HepG2 (cell line): ENCODE results near the gene MGARP. TPM values are rescaled to one million over a fixed set of nuclear protein-coding genes. Genes with fewer than 3 reads are reported as not detected.
A peak's percentile ranks its signal among the peaks of the same experiment; 100 is the strongest.

Experiments used
- GATAD2A ChIP-seq: IDR thresholded peaks from 2 replicates; pipeline ENCODE4 v1.6.1; 2016
- GTF2F1 ChIP-seq: fragments of 150-350 bp; IDR thresholded peaks from 2 replicates; pipeline ENCODE4 v1.6.1; 2014; ENCODE audit warnings: low read length
- SMAD3 ChIP-seq: sonication (generic); formaldehyde crosslinking; IDR thresholded peaks from 2 replicates; pipeline ENCODE4 v1.4.0; 2020; ENCODE audit warnings: missing genetic modification reagents
- SMC3 ChIP-seq: IDR thresholded peaks from 2 replicates; pipeline ENCODE4 v1.6.1; 2011; ENCODE audit warnings: low read length, improper control_type of control experiment
- SOX6 ChIP-seq, 2 experiments: fragments of 450-650 bp in 1 of 2; sonication (generic) in 1 of 2; formaldehyde crosslinking in 1 of 2; IDR thresholded peaks; 2 replicates each; pipeline versions ENCODE4 v1.4.0 to v1.6.1; 2017 to 2020; ENCODE audit warnings: antibody characterized with exemption in 1 of 2, mild to moderate bottlenecking in 1 of 2, missing genetic modification reagents in 1 of 2
- TGIF2 ChIP-seq: IDR thresholded peaks from 2 replicates; pipeline ENCODE4 v1.6.1; 2016; ENCODE audit warnings: control low read depth, missing compliant biosample characterization
- ZNF256 ChIP-seq: sonication (generic); formaldehyde crosslinking; conservative IDR thresholded peaks from 2 replicates; pipeline ENCODE4 v1.4.0; 2020; ENCODE audit warnings: missing genetic modification reagents
- ZNF333 ChIP-seq: sonication (generic); formaldehyde crosslinking; IDR thresholded peaks from 2 replicates; pipeline ENCODE4 v1.4.0; 2020; ENCODE audit warnings: mild to moderate bottlenecking, missing genetic modification reagents, borderline replicate concordance
- ZNF607 ChIP-seq: sonication (generic); formaldehyde crosslinking; IDR thresholded peaks from 2 replicates; pipeline ENCODE4 v1.5.1; 2020; ENCODE audit warnings: missing genetic modification reagents, mild to moderate bottlenecking, borderline replicate concordance
- ZNF883 ChIP-seq: sonication (generic); formaldehyde crosslinking; IDR thresholded peaks from 2 replicates; pipeline ENCODE4 v1.5.1; 2020; ENCODE audit warnings: mild to moderate bottlenecking, missing genetic modification reagents; ENCODE audit errors: not compliant biosample characterization
- polyA plus RNA-seq, 8 experiments: library from polyadenylated mRNA; depleted of rRNA in 3 of 8; stranded (reverse) in 7 of 8; unstranded in 1 of 8; fragments of >200 nt; fragmentation: Illumina TruSeq in 4 of 8; extraction: Trizol in 4 of 8; gene quantifications; 2 replicates each; pipeline versions ENCODE4 v1.2.1 to v1.2.3, GENCODE V29; 2011 to 2016; ENCODE audit warnings: low read depth in 4 of 8, missing spikeins in 1 of 8, mixed read lengths in 1 of 8; ENCODE audit not compliant: insufficient read depth in 1 of 8
- total RNA-seq, 5 experiments: library from RNA; depleted of rRNA; stranded (reverse); fragments of >200 nt; fragmentation: Illumina TruSeq; extraction: Trizol; gene quantifications; 2 replicates each; pipeline ENCODE4 v1.2.3, GENCODE V29; 2016; ENCODE audit warnings: low read depth in 1 of 5
- TF ChIP-seq, protein P1 (sequence below): sonication (generic); formaldehyde crosslinking; IDR thresholded peaks from 2 replicates; pipeline ENCODE4 v1.5.0; 2020; ENCODE audit warnings: mild to moderate bottlenecking, missing genetic modification reagents, moderate library complexity
- TF ChIP-seq, protein P2 (sequence below): sonication (generic); formaldehyde crosslinking; IDR thresholded peaks from 2 replicates; pipeline ENCODE4 v1.8.0; 2022; ENCODE audit warnings: mild to moderate bottlenecking, missing genetic modification reagents; ENCODE audit not compliant: insufficient replicate concordance
- TF ChIP-seq, protein P3 (sequence below): sonication (generic); formaldehyde crosslinking; IDR thresholded peaks from 2 replicates; pipeline ENCODE4 v1.4.0; 2020; ENCODE audit warnings: missing genetic modification reagents
- TF ChIP-seq, protein P4 (sequence below), 2 experiments: sonication (generic) in 1 of 2; formaldehyde crosslinking in 1 of 2; IDR thresholded peaks; 2 replicates each; pipeline versions ENCODE4 v1.4.0 to v1.6.1; 2018 to 2020; ENCODE audit warnings: missing genetic modification reagents in 2 of 2, borderline replicate concordance in 1 of 2, low read depth in 1 of 2, mild to moderate bottlenecking in 1 of 2, missing biosample characterization in 1 of 2
- TF ChIP-seq, protein P5 (sequence below): IDR thresholded peaks from 2 replicates; pipeline ENCODE4 v1.6.1; 2016; ENCODE audit warnings: missing genetic modification reagents, missing compliant biosample characterization
- TF ChIP-seq, protein P6 (sequence below): sonication (generic); formaldehyde crosslinking; IDR thresholded peaks from 2 replicates; pipeline ENCODE4 v1.5.0; 2020; ENCODE audit warnings: mild to moderate bottlenecking, missing genetic modification reagents
- TF ChIP-seq, protein P7 (sequence below): sonication (generic); formaldehyde crosslinking; IDR thresholded peaks from 2 replicates; pipeline ENCODE4 v1.8.1; 2023; ENCODE audit warnings: mild to moderate bottlenecking, moderate library complexity, missing genetic modification reagents

Gene MGARP
- total and polyA plus RNA-seq, 2 of the 13 experiments (the other 11 are each of a cell fraction or from before 2014, with no cell fraction given), result 0.11 to 0.13 TPM

DNA sequence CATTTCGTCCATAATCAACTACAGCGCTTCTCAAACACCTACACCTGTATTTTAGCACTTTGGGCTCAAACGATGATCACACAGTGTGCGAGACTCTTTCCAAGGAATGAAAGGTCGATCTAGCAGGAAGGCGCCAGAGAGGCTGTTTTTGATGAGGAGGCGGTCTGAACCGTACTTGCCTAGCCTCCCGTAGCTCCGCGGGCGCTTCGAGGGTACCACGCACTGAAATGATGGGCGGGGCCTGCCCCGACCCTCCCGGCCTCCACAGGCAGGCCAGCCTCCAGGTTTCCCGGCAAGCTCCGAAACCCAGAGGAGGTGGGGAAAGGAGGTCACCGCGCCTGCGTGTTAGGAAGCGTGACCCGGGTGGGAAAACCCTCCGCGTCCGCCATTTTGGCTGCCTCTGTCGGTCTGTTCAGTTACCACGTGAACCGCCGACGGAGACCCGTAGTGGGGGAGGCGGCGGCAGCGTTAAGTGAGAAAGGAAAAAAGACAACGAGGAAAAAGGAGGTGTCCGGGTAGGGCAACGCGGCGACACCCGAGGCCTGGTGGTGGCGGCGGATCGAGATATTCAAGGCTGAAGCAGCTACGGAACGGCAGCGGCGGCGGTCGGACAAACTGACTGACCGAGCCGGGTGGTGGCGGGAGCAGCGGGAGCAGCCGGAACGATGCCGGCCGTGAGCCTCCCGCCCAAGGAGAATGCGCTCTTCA is 21.2 kb upstream of the MGARP start, which contains the start of gene NAA15 (continued):
- TF ChIP-seq, protein P1, sequence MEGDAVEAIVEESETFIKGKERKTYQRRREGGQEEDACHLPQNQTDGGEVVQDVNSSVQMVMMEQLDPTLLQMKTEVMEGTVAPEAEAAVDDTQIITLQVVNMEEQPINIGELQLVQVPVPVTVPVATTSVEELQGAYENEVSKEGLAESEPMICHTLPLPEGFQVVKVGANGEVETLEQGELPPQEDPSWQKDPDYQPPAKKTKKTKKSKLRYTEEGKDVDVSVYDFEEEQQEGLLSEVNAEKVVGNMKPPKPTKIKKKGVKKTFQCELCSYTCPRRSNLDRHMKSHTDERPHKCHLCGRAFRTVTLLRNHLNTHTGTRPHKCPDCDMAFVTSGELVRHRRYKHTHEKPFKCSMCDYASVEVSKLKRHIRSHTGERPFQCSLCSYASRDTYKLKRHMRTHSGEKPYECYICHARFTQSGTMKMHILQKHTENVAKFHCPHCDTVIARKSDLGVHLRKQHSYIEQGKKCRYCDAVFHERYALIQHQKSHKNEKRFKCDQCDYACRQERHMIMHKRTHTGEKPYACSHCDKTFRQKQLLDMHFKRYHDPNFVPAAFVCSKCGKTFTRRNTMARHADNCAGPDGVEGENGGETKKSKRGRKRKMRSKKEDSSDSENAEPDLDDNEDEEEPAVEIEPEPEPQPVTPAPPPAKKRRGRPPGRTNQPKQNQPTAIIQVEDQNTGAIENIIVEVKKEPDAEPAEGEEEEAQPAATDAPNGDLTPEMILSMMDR (CRISPR knock-in tag), result peak; percentile 29; the same call in 1 of the 2 replicates
- TF ChIP-seq, protein P2, sequence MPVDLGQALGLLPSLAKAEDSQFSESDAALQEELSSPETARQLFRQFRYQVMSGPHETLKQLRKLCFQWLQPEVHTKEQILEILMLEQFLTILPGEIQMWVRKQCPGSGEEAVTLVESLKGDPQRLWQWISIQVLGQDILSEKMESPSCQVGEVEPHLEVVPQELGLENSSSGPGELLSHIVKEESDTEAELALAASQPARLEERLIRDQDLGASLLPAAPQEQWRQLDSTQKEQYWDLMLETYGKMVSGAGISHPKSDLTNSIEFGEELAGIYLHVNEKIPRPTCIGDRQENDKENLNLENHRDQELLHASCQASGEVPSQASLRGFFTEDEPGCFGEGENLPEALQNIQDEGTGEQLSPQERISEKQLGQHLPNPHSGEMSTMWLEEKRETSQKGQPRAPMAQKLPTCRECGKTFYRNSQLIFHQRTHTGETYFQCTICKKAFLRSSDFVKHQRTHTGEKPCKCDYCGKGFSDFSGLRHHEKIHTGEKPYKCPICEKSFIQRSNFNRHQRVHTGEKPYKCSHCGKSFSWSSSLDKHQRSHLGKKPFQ (CRISPR knock-in tag), result no peak
- TF ChIP-seq, protein P3, sequence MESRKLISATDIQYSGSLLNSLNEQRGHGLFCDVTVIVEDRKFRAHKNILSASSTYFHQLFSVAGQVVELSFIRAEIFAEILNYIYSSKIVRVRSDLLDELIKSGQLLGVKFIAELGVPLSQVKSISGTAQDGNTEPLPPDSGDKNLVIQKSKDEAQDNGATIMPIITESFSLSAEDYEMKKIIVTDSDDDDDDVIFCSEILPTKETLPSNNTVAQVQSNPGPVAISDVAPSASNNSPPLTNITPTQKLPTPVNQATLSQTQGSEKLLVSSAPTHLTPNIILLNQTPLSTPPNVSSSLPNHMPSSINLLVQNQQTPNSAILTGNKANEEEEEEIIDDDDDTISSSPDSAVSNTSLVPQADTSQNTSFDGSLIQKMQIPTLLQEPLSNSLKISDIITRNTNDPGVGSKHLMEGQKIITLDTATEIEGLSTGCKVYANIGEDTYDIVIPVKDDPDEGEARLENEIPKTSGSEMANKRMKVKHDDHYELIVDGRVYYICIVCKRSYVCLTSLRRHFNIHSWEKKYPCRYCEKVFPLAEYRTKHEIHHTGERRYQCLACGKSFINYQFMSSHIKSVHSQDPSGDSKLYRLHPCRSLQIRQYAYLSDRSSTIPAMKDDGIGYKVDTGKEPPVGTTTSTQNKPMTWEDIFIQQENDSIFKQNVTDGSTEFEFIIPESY (CRISPR knock-in tag), result peak; percentile 11; the same call in 1 of the 2 replicates
- TF ChIP-seq SOX6 (IDR thresholded peaks at IDR 0.05) (no peak), SOX6 (CRISPR knock-in tag; IDR thresholded peaks at IDR 0.05) (peak; percentile 52), ZNF333 (CRISPR knock-in tag) (no peak), ZNF256 (CRISPR knock-in tag) (no peak; the same call in 1 of the 2 replicates), TGIF2 (CRISPR knock-in tag) (peak; percentile 72), GTF2F1 (no peak), SMC3 (no peak), SMAD3 (peak; percentile 64), ZNF607 (CRISPR knock-in tag) (no peak), ZNF883 (CRISPR knock-in tag) (peak; percentile 69), GATAD2A (CRISPR knock-in tag) (peak; percentile 45; the same call in 1 of the 2 replicates)
- TF ChIP-seq, protein P4, sequence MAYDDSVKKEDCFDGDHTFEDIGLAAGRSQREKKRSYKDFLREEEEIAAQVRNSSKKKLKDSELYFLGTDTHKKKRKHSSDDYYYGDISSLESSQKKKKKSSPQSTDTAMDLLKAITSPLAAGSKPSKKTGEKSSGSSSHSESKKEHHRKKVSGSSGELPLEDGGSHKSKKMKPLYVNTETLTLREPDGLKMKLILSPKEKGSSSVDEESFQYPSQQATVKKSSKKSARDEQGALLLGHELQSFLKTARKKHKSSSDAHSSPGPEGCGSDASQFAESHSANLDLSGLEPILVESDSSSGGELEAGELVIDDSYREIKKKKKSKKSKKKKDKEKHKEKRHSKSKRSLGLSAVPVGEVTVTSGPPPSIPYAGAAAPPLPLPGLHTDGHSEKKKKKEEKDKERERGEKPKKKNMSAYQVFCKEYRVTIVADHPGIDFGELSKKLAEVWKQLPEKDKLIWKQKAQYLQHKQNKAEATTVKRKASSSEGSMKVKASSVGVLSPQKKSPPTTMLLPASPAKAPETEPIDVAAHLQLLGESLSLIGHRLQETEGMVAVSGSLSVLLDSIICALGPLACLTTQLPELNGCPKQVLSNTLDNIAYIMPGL (CRISPR knock-in tag; IDR thresholded peaks at IDR 0.05; ENCODE audit: borderline replicate concordance in 1 of 2, low read depth in 1 of 2), result peak; percentile 57 to 90; a peak in 3 of 4 replicates
- TF ChIP-seq, protein P5, sequence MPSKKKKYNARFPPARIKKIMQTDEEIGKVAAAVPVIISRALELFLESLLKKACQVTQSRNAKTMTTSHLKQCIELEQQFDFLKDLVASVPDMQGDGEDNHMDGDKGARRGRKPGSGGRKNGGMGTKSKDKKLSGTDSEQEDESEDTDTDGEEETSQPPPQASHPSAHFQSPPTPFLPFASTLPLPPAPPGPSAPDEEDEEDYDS, result peak; percentile 98
- TF ChIP-seq, protein P6, sequence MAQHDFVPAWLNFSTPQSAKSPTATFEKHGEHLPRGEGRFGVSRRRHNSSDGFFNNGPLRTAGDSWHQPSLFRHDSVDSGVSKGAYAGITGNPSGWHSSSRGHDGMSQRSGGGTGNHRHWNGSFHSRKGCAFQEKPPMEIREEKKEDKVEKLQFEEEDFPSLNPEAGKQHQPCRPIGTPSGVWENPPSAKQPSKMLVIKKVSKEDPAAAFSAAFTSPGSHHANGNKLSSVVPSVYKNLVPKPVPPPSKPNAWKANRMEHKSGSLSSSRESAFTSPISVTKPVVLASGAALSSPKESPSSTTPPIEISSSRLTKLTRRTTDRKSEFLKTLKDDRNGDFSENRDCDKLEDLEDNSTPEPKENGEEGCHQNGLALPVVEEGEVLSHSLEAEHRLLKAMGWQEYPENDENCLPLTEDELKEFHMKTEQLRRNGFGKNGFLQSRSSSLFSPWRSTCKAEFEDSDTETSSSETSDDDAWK (CRISPR knock-in tag), result no peak
- TF ChIP-seq, protein P7, sequence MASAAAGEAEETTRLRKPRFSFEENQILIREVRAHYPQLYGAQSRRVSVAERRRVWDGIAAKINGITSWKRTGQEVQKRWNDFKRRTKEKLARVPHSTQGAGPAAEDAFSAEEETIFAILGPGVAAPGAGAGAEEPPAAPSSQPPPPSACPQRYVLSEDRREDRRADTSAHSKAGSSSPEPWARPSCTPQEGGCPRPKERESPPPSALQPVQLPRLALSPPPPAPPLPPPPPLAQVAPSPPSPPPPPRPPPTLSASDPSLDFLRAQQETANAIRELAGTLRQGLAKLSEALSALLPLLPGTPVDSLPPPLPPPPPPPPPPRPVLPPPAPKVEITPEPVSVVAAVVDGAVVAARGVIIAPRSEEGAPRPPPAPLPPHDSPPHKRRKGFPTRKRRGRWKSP (CRISPR knock-in tag), result no peak; the same call in 1 of the 2 replicates
